Colon (tissue), 2 donors: ENCODE data around the gene TSPOAP1.
"Not testable (repeated sequence)": the region's sequence is repeated elsewhere in the genome, so short reads cannot be mapped to it uniquely, and the experiment has no call there.

Experiments used
- FAIRE-seq: peaks from 2 replicates; lab custom pipeline; 2012; peaks lifted over from hg19 to GRCh38; lab: Jason Lieb, UNC
- donor health status: control.
- donor health status: control.

TSPOAP1 gene

DNA sequence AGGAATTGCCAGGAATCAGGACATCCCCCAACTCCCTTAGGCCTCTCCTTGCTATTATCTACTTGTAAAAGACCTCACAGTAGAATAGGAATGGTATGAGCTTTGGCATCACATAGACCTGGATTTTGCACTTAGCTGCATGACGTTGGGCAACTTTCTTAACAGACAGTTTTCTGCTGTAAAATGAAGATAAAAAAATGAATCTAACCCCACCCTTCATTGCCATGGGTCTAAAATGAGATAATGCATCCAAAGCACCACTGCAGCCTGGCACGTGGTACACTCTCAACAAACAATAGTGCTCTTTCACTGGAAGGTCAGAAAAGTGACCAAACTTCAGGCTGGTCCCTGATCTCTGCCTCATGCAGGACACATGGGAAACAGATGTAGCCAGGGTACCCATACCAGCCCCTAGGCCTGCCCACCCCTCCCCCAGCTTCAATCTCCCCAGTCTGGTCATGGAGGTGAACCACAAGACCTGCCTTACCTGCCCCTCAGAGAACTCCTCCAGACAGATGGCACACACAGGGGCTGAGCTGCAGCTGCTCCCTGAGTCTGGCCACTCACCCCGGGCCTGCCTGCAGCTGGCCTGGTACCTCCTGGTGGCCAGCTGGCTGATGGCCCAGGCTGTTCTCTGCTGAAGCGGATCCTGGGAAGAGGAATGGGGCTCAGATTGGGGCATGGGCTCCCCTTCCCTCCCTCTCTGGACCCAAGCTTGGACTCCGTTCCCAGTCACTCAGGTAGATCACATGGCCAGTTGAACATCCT lies 31.9 kb upstream of the TSPOAP1 start:
- FAIRE-seq = no peak

DNA sequence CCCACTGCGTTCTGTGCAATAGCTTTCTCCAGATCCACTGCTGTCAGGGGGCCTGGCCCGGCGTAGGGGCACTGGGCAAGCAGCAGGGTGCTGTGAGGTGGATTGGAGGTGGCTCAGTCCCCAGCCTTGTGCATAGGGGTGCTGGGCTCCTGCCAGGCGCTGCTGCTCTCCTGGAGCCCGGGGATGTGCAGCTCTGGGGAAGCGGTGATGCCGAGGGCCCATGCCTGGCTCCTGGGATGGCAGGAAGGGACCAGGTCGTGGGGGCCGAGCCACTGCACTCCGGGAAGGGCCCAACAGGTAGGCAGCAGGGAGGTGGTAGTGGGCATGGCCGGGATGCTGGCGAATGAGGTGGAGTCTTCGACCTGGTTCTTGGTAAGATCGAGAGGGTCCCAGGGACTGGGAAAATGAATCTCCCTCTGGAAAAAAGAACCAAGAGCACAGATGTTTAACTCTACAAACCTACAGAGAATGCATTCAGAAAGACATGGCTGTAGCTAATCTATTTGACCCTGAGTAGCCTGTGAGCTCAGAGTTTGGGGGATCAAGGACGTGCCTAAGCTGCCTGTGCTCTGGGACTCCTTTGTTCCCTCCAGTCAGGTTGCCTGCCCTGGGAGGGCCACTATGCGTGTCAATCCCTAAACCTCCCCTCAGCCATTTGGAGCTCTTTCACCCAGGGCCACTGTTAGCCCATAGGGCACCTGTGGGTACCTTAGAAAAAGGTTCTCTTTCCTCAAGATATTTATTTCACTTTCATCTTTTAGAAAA lies 30.0 kb upstream of the TSPOAP1 start:
- FAIRE-seq = no peak

DNA sequence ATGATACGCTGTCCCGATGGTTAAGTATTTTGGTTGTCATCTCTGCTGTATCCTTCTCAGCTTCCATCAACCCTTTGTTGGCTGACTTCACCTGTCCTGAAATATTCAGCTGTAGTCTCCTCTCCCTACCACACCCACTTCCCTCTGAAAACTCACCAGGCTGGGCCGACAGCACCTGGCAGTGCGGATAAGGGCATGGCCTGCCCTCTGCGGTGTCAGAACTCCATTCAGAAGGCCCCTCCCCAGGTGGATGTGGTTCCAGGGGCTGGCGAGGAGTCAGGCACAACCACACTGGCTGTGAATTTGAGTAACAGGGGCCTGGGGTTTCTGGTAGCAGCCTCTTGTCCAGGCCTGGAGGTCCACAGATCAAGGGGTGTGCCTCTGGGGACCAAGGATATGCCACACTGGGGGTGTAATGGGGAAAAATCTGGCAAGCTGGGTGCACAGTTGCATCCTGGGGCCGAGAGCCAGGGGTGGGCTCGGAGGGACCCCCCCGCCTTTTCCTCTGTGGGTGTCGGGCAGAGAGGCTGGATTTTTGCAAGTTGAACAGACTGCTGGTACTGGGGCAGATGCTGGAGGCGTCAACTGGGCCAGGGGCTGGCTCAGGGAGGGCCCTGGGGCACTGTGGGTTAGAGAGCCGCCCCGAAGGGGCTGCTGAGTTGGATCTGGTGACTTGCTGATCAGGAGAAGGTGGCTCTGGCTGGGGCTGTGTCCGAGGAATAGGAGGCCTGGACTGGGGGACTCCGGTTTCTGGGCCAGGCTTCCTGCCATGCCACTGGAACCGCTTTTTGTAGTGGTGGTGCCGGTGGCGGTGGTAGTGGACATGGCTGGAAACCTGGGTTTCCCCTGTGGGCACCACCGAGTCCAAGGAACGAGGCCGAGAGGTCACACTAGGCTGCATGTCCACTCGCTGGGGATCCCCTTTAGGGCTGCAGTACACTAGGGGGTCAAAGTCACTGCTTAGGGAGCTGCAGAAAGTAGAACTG lies 29.0 kb upstream of the TSPOAP1 start:
- no peak for FAIRE-seq

DNA sequence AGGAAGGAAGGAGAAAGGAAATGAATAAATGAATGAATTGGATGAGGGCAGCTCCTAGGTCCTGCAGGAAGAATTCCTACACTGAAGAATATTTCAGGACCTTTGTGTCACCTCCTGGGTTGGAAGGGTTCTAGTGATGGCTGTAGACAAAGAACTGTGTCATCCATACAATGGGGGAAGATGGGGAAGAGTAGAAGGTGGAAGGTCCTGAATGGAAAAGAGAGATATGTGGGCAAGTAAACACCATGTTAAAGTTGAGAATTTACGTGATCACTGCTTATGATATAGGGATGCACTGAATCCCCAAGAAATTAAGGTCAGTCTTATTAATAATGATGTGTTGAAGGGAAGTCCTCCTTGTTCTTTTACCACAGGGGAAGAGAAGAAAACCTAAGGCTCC lies 27.6 kb upstream of the TSPOAP1 start:
- no peak for FAIRE-seq

DNA sequence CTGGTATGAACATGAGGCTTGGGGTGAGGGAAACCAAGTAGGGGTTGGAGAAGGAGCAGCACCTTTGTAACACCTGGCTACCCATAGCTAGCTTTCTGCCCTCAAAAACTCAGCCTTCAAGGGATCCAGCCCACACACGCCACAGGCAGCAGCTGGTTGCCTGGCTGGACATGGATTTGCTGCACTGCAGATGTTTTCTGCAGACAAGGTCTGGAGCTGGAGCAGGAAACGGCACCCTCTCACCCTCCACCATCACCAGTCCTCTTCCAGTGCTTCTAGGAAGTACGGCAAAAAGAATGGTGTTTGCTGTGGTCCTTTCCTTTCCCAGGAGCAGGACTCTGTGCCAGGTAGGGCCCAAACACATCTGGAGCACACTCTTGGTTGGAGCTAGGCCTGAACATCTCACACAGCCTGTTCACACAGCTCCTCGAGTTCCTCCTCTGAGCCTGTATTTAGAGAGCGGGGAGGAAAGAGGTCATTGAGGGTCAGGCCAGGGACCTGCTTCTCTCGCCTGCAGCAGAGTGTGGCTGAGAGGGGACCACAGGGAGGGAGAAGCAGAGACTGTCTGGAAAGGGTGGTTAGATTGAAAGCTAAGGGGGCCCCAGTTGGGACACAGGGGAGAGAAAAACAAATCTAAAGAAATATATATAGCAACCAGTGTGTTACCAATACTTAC lies 26.1 kb upstream of the TSPOAP1 start:
- no peak for FAIRE-seq

DNA sequence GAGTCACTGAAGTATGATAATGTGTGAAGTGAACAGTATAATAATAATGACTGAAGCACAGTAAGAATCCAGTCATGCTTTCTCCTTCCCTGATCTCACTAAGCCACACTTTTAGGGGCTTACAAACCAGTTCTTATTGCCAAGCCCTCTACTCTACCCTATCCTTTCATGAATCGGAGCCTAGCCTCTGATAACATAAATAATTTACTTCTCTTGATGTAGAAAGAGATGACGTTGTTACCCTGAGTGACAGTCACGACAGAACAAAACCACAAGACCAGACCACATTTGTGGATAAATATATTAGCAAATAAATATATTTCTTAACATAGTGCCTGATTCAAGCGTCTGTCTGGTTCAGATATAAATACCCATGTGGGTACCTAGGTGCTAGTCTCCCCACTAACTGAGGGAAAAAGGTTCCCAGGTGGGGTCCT lies 24.8 kb upstream of the TSPOAP1 start:
- FAIRE-seq = no peak

DNA sequence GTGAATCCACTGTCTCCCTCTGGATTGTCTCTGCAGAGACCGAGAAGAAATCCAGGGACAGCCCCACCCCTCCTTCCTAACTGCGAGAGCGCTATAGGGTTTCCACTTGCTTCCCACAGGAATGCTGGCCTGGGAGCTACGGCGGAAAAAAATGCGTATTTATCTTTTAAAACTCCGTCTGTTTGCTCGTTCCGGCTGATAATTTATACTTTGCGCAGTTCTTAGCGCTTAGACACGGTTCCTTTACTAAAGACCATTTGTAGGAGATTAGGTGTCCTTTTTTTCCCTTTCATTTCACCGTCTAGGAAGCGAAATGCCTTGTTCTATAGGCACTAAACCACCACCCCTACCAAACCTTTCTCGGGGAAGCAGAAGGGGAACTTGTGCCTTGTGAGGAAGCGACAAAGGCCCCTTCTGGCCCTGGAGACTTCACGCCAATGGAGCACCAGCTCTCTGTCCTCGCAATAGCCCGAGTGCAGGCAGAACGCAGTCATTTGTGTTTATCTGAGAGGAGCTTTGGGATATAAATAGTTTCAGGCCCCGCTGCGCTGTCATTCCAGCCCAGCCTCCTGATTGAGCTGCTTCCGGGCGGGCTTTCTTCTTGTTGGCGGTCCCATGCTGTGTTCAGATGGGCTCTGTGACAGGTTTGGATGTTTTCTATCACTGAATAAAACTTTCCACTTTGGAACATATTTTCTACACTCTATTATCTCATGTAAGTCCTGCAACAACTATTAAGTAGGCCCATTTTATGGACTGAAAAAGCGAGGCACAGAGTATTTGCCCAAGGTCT lies 24.2 kb upstream of the TSPOAP1 start:
- no peak for FAIRE-seq

DNA sequence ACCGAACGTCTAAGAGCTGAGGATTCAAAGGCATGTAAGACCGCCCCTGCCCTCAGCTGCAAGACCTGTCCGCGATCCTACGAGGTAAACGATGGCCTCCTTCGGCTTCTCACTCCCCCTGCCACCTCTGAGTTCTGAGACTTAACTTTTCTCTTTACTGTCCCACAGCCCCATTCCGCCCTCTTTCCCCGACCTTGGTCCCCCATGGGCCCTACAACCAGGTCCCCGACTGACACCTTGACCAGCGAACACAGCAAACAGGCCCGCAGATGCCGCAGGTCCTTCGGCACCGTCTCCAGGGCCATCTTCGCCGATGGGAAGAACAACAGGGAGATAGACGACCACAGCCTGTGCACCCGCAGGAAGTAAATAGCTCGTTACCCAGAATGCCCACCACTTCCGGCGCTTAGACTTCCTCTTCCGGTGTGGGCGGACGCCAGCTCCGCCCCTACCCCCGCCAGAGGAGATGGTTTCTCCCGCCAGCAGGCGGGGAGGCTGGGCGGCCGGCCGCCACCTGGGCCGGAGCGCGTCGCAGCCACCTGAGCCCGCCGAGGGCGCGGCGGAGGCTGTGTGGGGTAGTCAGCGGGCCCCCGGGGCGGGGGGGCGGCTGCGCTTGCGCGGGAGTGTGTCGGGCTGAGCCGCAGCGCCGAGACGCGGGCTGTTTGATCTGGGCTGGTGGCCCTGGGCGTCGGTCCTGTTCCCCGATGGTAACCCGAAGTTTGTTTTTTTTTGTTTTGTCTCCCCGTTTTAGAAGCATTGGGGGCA lies 23.4 kb upstream of the TSPOAP1 start, which contains the start of gene SUPT4H1:
SUPT4H1 (minus strand) TSS at position 371 of the 765 bp plus-strand sequence; CDS start at position 305, 66 bp downstream.
- no peak for FAIRE-seq

DNA sequence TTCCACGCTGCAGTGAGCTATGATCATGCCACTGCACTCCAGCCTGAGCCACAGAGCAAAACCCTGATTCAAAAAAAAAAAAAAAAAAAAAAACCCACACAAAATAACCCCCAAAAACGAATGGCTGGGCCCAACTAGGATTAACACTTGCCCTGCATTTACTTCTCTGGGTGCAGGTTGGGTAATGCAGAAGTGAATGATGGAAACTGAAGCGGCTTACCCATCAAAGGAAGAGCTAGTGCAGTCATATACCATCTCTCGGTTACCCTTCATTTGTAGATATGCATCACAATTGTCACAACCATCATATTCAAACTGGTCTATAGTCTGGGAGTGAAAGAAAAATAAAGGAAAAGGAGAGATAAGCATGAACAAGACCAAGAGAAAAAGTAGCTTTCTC lies 22.6 kb upstream of the TSPOAP1 start:
- FAIRE-seq = no peak

DNA sequence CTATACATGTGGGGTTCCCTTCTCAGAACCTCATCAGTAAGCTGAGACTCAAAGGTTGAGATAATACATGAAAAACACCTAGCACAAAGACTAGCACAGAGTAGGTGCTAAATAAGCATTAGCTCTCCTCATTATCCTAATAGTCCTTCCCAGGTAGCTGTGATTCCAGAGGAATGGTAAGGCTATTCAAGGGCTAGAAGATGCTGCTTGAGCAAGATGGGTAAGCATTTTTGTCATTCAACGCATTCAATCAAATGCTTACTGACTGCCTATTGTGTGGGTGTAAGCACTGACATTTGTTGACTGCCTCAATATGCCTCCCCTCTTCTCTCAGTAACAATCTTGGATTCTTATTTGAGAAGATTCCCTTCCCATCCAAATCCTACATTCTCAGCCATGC lies 19.4 kb upstream of the TSPOAP1 start:
- no peak for FAIRE-seq

DNA sequence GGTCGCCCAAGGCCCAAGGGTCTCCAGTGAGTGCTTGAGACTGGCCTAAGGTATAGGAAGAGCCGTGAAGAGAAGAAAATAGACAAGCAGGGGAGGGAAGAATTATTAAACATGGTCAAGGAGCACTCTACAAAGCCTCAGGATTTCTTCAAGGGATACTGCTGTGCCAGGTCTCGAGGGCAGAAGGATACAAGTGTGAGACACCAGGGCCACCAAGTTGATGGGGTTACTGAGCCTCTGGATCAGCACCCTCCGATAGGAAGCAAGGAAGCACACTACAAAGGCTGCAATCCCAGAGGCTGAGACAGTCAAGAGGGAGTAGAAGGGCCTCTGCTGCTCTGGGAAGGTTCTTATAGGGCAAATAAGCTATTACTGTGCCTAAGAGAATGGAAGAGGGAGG lies 16.9 kb upstream of the TSPOAP1 start:
- no peak for FAIRE-seq

DNA sequence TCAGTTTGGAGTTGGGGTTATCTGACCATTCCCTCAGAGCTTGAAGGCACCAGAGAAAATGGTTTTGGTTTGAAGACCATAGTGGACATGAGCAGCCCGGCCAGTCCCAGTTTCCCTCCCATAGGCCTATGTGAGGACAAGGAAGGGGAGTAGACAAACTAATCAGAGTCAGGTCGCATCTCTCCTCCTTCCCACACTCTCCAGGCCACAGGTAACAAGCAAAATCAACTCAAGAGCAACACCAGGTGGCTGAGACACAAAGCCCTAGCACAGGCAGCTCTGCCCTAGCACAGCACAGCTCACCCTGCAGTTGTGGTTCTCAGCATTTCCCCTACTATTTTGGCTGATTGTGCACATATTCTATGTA lies 16.2 kb upstream of the TSPOAP1 start:
- no peak for FAIRE-seq

DNA sequence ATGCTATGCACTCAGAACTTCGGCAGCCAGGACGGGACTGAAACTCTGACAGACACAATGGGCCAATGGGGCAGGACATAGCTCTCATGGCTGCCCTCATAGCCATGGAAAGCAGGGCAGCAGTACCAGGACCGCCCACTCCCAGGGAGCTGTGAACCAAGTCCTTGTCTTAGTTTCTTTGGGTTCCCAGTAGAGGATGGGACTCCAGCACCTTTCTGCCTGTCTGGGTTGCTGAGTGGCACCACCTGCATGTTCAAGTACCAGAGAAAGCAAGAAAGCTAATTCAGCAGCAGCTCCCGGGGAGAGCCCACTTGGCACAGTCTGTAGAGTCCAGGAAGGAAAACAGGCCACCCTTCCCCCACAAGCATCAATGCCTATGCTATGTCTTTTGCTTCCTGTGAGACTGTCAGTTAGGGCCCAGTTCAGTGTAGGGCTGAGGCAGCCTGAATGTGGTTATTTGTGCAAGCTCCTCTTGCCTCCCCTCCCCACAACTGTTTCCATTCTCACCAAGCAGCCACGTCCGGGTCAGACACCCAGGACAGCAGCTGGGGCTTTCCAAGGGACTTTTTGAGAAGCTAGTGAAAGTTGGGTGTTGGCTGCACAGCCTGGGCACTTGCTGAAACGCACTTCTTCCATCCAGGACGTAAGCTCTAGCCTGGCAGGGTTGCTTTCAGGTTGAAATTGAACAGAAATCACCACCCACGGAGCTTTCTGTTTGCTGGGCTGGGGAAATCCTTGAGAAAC lies 15.6 kb upstream of the TSPOAP1 start:
- FAIRE-seq = no peak

DNA sequence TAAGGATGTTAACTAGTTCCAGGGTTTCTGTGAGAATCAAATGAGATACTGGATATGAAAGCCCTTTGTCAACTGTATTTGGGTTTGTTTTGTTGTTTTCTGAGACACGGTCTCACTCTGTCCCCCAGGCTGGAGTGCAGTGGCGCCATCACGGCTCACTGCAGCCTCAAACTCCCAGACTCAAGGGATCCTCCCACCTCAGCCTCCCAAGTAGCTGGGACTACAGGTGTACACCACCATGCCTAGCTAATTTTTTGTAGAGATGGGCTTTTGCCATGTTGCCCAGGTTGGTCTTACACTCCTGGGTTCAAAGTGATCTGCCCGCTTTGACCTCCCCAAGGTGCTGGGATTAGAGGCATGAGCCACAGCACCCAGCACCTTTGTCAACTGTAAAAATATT lies 14.5 kb upstream of the TSPOAP1 start:
- no peak for FAIRE-seq

DNA sequence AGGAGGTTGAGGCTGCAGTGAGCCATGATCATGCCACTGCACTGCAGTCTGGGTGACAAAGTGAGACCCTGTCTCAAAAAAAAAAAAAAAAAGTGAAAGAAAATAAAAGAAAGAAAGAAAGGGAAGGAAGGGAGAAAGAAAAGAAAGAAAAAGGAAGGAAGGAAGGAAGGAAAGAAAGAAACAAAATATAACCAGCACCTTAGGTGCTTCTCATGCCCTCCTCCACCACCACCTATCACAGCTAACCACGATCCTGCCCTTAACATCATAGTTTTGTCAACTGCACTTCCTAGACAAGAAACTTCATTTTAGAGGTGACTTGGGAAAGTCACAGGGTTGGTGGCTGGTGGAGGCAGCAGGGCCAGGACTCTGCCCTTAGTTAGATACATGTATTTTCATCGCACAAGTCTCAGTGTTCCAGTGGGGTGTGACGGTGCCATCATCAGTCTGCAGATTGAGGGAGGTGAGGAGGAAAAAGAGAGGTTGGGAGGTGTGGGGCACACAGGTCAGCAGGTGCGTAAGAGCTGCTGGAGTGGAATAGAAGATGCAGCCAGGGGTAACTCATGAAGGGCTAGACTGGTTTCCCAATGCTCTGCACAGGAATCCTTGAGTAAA lies 13.4 kb upstream of the TSPOAP1 start:
- FAIRE-seq = no peak

DNA sequence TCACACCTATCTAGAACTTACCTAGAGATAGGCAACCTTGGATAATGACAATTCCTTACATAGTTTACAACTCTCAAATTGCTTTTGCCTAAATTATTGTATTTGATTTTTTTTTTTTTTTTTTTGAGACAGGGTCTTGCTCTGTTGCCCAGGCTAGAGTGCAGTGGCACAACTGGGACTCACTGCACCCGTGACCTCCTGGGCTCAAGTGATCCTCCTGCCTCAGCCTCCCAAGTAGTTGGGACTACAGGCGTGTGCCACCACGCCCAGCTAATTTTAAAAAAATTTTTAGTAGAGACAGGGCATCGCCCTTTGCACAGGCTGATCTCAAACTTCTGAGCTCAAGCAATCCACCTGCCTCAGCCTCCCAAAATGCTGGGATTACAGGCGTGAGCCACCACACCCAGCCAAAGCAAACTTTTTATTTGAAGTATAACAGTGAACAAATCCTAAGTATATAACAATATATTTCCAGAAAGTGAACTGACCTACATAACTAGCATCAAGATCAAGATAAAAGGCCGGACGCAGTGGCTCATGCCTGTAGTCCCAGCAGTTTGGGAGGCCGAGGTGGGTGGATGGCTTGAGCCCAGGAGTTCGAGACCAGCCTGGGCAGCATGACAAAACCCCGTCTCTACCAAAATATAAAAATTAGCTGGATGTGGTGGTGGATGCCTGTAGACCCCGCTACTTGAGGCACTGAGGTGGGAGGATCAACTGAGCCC lies 12.7 kb upstream of the TSPOAP1 start:
- not testable (repeated sequence) for FAIRE-seq

DNA sequence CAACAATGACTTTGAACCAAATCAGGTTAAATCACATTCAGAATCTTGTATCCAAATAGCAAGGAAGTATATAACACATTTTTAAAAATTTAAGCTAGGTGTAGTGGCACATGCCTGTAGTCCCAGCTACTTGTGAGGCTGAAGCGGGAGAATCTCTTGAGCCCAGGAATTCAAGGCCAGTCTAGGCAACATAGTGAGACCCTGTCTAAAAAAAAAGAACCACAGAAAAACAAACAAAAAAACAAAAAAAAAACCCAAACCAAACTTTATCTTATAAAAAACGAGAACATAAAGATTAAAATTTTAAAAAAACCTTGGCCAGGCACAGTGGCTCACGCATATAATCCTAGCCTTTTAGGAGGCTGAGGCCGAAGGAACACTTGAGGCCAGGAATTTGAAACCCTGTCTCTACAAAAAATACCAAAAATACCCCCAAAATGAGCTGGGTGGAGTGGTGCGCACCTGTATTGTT lies 11.8 kb upstream of the TSPOAP1 start:
- no peak for FAIRE-seq

DNA sequence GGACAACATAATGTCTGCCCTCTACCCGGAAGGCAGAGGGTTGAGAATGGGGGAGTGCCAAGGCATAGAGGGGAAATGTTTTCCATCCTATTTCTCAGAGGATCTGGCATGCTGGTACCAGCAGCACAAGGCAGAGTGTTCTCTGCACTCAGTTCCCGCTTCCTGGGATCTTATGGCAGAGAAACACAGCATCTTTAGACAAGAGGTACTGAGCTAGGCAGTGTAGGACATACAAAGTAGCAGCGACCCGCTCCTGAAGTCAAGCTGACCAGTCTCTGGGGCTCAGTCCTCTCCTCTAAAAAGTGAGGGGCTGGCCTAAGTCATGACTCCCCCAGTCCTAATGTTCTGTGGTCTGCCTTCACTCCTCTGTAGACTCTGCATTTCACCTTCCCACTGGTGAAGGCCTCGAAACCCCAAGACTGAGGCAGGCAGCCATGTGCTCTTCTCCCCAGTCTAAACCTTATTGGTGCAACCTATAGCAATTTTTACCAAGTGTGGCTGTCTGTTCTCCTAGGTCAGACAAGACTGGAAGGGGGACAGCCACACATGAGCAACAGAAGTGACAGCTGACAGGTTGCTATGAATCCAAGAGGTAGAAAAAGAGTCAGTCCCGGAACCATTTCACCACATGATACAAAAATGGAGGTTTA lies 11.3 kb upstream of the TSPOAP1 start:
- FAIRE-seq = no peak
